CD4-positive, alpha-beta T cell treated with Interleukin-10 for 1 hour (primary cell): ENCODE results near the gene ZNF692.
"Not testable (repeated sequence)": the region's sequence is repeated elsewhere in the genome, so short reads cannot be mapped to it uniquely, and the experiment has no call there.

Experiments used
- DNase-seq: peaks from one replicate; pipeline ENCODE4 v3.0.0-alpha.2; 2020

Gene ZNF692, protein sequence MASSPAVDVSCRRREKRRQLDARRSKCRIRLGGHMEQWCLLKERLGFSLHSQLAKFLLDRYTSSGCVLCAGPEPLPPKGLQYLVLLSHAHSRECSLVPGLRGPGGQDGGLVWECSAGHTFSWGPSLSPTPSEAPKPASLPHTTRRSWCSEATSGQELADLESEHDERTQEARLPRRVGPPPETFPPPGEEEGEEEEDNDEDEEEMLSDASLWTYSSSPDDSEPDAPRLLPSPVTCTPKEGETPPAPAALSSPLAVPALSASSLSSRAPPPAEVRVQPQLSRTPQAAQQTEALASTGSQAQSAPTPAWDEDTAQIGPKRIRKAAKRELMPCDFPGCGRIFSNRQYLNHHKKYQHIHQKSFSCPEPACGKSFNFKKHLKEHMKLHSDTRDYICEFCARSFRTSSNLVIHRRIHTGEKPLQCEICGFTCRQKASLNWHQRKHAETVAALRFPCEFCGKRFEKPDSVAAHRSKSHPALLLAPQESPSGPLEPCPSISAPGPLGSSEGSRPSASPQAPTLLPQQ

DNA sequence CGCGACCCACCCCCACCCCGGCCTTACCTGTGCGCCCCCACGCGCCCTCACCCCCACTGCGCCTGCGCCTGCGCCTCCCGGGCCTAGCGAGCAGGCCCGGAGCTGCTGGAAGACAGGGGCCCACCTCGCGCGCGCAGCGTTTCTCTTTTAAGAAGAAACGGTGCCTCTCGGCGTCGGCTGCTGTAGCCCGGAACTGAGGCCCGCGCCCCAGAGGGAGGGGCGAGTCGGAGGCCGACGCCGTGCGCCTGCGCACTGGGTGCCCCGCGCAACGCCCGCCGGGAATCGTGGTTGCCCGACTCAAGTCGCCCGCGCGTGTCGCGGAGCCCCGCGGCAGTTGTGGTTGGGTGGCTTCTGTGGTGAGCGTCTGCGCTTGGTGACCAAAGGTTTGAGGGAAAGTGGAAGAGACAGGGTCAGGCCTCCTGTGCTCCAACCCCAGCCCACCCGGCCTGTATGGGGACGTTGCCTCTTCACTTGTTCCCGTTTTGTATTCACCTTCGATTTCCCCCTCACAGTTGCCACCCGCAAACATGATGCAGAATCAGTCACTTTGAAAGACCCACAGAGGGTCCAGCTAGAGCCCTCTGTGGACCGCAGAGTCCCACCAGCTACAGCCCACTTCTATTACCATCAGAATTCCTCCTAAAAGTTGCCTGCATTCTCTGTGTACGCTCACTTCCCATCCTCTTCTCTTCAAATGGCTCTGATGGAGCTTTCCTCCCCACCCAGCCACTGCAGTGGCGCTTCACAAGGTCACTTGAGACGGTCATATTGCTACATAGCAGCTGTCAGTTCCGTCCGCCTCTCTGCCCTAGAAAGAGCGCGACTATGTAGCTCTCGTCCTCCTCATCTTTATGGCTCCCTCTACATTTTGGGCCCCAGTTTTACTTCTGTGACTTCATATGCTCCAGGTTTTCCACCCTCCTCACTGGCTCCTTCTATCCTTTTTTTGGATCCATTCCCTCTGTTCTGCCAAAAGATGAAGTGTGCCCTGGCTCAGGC, at the start of gene ZNF692:
TSS of gene ZNF692 (minus strand) at position 195 of the 999 bp plus-strand sequence. CDS start 776 bp downstream, outside the sequence.
- DNase-seq, result peak; percentile 97

DNA sequence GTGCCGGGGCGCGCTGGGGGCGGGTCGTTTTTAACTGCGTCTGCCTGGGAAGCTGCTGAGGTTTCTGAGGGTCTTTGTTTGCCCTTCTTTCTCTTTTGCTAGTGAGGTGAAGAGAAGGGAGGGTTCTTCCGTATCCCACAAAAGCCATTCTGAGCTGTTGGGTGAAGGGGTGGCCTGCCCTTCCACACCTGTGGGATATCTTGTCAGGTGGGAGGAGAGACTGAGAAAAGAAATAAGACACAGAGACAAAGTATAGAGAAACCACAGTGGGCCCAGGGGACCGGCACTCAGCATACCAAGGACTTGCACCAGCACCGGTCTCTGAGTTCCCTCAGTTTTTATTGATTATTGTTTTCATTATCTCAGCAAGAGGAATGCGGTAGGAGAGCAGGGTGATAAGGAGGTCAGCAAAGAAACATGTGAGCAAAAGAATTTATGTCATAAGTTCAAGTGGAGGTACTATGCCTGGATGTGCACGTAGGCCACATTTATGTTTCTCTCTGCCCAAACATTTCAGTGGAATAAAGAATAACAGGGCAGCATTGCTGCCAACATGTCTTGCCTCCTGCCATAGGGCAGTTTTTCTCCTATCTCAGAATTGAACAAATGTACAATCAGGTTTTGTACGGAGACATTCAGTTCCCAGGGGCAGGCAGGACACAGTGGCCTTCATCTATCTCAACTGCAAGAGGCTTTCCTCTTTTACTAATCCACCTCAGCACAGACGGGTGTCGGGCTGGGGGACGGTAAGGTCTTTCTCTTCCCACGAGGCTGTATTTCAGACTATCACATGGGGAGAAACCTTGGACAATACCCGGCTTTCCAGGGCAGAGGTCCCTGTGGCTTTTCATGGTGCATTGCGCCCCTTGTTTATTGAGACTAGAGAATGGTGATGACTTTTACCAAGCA, 48.1 kb upstream of the ZNF692 start:
- no peak for DNase-seq

DNA sequence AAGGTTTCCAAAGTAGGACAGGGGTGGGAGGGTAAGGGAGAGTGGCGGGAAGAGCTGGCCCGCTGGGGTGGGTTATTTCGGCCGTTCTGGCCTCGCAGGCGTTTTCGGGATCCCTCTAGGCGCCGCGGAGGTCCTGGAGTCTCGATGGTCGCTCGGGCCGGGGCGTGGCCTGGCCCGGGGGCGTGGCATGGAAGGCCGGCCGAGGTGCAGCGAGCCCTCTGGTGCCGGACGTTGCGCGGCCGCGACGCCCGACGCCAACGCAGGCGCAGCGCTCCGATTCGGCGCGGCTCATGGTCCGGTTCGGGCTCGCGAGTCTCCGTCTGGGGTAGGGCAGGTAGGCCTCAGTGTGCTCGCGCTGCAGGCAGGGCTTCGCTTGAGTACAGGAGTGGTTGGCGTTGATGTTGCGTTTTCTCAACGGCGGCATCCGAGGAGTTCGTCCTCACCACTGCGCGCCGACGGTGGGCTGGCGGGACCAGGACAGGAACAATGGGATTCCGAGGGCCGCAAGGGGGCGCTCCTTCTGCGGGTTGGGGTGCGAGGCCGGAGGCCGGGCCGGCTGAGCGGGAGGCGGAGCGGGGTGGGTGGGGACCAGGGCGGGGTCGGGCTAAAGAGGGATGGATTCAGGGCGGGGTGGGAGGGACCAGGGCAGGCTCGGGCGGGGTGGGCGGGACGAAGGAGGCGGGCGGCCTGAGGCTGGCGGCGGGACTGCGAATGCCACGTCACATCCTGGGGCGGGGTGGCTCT, 47.3 kb upstream of the ZNF692 start, which contains the start of gene PGBD2:
TSS of gene PGBD2 (plus strand) at position 227 of the 744 bp plus-strand sequence. CDS start 7,628 bp downstream, outside the sequence.
- peak; percentile 94 for DNase-seq

DNA sequence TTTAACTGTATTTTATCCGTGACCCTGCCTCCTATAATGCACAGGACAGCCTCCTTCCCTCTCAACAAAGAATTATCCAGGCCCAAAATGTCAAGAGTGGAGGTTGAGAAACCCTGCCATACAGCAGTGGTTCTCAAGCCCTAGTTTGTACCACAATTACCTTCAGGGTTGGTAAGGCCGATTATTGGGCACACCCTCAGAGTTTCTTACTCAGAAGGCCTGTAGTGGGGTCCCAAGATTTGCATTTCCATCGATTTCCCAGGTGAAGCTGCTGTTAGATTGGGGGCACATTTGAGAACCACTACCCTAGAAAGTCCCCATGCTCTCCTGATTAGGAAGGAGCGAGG, 46.8 kb upstream of the ZNF692 start:
- DNase-seq, result no peak

DNA sequence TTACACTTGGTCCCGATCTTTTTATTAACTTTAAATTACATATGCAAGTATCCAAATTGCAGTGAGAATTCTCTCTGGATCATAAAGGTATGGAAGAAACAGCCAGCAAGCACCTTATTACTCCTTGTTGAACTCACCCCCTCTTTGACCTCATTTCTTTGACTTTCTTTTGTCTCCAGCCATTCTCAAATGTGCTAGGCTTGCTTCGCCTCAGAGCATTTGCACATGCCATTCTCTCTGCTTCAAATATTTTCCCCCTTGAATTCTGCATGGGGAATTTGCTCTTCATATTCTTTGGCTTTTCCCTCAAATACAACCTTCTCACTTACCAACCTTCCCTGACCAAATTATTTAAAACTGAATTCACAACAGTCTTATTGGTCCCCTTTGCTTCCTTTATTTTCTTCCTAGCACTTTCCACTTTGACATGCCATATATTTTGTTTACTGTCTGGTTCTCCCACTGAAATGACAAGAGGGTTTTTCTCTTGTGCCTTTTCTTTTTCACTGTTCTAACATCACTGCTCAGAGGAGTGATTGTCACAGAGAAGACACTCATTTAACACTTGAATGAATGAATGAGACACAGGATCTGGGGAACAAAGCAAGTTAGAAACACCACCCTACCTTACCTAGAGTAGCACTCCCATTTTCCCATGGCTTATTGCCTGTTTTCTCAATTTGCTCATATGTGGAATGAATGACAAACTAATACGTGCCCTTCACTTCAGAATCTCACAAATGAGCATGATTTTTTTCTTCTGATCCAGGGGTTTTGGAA, 45.7 kb upstream of the ZNF692 start:
- DNase-seq, result no peak

DNA sequence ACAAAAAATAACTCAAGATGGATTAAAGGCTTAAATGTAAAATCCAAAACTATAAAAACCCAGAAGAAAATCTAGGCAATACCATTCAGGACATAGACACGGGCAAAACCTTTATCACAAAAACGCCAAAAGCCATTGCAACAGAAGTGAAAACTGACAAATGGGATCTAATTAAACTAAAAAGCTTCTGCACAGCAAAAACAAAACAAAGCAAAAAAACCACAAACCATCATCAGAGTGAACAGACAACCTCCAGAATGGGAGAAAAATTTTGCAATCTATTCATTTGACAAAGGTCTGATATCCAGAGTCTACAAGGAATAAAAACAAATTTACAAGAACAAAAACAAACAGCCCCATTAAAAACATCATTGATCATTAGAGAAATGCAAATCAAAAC, 42.7 kb upstream of the ZNF692 start:
- no peak for DNase-seq

DNA sequence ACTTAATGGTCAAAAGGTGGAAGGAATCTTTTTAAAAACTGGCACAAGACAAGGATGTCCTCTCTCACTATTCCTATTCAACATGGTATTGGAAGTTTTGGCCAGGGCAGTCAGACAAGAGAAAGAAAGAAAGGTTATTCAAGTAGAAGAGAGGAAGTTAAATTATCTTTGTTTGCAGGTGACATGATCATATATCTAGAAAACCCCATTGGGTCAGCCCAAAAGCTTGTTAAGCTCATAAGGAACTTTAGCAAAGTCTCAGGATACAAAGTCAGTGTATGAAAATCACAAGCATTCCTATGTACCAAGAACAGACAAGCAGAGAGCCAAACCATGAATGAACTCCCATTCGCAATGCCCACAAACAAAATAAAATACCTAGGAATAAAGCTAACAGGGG, 41.8 kb upstream of the ZNF692 start:
- no peak for DNase-seq

DNA sequence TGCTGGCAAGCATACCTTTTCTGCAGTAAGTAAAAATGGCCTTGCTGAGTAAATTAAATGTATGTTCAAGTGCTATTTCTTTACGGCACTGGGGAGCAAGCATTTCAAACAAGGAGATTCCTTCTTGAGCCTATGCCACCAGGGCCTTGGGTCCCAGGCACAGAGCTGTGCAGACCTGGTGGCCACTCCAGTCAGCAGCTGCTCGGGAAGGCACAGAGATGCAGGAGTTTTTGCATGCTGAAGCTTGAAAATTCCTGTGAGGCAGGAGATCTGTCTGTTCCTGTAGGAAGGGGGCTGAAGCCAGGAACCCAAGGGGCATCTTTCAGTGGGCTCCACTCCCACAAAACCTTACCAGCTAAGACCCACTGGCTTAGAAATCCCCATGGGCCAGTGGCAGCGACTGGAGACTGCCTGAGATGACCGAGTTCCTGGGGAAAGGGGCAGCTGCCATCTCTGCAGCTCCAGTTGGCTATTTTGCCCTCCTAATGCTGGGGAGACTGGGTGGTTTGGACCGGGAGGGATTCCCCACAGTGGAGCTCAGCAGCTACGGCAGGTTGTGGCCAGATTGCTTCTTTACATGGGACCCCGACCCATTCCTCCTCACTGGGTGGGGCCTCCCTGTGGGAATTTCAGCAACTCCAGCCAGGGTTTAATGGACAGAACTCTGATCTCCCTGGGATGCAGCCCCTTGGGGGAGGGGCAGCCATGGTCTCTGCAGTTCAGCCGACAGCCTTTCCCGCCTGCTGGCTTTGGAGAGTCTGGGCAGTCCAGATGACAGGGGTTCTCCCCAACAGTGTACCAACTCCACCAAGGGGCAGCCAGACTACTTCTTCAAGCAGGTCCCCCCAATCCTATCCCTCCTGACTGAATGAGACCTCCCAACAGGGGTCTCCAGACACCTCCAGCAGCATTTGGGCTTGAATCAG, 38.8 kb upstream of the ZNF692 start:
- DNase-seq, result no peak

DNA sequence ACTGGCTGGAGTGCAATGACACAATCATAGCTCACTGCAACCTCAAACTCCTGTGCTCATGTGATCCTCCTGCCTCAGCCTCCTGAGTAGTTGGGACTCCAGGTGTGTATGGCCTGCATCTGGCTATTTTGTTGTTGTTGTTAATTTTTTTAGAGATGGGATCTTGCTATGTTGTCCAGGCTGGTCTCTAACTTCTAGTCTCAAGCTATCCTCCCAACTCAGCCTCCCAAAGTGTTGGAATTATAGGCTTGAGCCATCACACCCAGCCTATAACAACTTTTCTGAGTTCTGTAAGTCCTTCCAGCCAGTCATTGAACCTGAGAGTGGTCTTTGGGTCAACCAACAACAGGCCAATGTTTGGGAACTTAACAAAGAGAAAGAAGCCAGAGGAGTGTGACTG, 36.0 kb upstream of the ZNF692 start:
- DNase-seq, result no peak

DNA sequence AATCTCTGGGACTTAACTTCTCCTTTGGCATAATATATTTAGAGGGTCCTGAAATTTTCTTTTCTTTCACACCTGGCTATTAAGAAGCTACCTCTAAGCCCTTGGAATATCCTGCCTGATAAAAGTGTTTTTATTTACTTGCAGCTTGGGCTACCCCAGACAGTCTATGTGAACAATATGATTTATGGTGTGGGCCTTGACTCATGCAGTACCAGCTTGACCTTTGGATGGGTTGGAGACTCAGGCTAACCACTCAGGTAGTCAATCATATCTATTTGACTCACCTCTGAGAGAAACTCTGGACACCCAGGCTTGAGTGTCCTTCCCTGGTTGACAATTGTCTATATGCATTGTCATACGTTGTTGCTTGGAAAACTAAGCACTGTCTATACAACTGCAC, 33.7 kb upstream of the ZNF692 start:
- no peak for DNase-seq

DNA sequence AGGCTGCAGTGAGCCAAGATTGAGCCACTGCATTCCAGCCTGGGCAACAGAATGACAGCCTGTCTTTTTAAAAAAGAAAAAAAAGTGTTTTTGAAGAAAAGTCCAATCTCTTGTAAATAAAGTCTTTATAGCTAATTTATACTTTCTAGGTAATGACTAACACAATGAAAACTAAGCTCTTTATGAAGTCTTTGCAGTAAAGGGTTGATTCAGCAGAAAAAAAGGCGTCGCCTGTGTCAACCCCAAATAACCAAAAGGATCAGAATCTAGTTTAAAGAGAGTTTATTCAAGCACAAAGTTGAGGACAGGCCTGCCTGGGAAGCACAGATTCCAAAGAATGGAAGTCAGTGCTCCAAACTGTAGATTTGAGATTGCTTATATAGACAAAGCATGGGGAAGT, 32.9 kb upstream of the ZNF692 start:
- DNase-seq, result no peak

DNA sequence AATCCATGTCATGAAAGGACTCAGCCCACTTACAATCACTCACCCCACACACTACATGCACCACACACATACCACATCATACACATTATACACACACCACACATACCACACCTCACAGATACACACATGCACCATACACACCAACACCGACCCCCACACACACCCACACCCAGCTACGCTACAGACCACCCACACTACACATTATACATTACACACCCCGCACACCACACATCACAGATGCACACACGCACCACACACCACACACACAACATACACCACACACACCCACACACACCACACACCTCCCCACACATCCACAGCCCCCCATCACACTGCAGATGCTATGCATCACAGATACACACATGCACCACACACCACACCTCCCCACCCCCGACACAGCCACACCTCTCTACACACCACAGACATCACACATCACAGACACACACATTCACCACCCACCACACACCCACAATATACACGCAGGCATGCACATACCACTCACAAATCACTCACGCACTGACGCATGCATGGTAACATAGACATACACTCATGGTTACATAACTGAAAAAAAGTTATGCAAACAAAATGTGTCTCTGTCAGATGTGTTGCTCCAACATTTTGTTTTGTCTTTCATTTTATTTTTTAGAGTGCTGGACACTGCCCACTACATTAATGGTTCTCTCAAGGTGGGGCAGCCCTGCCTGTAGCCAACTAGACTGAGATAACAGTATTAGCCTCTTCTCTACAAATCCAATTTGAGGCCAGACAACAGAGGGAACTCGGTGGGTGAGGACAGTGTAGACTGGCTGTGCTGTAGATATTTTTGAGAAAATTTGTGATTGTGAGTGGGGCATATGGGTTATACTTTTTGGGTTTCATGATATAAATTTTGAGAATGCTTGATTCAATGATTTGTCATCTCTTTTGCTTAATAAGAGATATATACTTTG, 31.9 kb upstream of the ZNF692 start:
- DNase-seq, result no peak

DNA sequence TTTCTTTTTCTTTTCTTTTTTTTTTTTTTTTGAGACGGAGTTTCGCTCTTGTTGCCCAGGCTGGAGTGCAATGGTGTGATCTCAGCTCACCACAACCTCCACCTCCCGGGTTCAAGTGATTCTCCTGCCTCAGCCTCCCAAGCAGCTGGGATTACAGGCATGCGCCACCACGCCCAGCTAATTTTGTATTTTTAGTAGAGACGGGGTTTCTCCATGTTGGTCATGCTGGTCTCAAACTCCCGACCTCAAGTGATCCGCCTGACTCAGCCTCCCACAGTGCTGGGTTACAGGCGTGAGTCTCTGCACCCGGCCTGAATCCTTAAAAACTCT, 31.0 kb upstream of the ZNF692 start:
- not testable (repeated sequence) for DNase-seq

DNA sequence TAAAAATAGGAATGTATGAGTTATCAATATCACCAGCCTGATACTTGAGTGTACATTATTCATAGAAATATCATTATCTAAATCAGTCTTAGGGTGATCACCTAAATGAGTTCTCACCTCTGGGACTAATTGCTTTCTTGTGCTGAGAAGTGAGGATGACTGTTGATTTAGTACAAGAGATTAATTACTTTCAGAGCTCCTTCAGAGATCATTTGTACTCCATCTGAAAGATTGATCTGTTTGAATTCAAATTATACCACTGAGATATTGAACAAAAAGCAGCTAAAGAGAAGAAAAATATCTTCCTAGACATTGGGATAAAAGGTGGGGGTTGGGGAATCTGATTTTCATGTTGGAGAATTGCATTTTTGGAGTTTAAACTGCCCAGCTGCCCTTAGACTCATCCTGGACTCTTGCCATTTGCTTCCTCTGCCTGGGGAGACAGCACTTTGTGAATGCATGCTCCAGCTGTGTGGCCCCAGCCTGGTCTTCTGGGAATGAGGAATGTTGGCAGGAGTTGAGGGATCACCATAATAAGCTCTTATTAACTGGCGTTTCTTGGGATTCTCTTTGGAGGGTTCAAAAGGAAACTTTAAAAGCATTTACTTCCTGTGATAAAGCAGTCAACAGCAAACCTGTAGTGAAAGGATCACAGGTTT, 27.5 kb upstream of the ZNF692 start:
- no peak for DNase-seq

DNA sequence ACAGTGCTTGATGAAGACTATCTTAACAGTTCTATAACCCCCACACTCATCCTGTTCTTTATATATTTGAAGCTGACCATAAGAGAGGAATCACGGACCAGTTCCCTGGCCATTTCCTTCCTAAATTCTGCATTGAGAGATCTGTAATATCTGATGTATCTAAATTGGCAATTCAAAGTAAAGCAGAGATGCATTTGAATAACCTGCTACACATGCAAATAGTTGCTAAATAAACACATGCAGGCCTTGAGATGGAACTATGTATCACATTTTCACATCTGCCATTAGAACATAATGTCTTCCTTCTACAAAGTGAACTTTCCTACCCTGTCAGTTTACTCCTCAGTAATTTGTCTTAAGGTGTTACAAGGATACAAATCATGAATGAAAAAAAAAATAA, 26.8 kb upstream of the ZNF692 start:
- DNase-seq, result no peak

DNA sequence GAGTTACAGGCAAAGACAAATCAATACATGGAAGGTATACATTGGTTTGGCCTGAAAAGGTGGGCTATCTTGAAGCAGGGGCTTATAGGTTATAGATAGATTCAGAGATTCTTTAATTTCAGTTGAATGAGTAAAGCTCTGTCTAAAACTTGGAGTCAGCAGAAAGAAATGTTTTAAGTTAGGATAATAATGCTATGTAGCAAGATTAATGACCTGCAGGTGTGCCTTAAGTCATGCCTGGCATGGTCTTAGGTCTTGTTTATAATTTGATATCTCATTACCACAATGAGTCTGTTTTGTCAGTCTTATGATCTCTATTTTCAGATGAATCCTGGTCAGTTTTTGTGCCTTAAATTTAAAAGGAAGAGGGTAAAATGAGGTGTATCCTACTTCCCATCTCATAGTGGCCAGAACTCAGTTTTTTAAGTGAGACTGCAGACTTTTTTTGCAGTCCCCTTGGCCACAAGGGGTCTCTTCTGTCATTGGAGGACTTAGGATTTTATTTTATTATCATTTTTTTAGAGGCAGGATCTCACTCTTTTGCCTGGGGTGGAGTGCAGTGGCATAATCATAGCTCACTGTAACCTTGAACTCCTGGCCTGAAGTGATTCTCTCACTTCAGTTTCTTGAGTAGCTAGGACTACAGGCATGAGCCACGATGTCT, 25.9 kb upstream of the ZNF692 start:
- DNase-seq, result no peak

DNA sequence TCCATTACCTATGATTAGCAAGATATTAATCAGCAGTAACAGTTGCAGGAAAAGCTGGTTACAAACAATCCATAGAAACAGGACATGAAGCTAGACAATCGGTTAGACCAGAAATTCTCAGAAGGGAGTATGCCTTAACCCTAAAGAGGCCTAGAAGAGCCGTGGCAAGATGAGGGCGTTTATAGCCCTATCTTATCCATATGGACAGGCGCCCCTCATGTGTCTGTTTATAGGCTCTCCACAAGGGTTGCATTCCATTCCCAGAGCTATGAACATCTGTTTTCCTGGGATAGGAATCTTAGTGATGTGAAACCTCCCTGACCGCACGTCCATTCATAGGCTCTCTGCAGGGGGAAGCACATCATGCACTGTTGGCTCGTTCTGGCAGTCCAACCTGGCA, 23.5 kb upstream of the ZNF692 start:
- not testable (repeated sequence) for DNase-seq
